EL (cell line): Measurements from ENCODE around the gene CYP4F2.
A peak's percentile ranks its signal among the peaks of the same experiment; 100 is the strongest.
"Not testable (repeated sequence)": the region's sequence is repeated elsewhere in the genome, so short reads cannot be mapped to it uniquely, and the experiment has no call there.

Experiments
- DNase-seq: peaks from one replicate; pipeline ENCODE4 v3.0.0-alpha.2; 2016

CYP4F2 gene

GRCh38 chr19:15897026-15897737, 692 bp downstream of the CYP4F2 start:
- DNase-seq, result no peak

DNA sequence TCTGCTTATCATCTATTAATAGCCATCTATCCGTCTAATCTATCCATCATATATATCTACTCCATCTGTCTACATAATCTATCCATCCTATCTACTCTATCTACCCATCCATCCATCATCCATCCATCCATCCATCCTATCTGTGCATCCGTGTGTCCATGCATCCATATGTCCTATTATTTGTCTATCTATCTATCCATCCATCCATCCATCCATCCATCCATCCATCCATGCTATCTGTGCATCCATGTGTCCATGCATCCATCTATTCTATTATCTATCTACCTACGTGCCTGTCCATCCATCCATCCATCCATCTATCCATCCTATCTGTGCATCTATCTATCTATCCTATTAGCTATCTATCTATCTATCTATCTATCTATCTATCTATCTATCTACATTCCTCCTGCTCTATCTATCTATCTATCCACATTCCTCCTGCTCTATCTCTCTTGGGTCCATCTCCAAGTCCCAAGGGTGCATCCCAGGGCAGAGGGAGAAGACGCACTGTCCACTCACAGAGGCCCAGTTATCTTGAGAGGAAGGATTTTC, 1.9 kb downstream of the CYP4F2 start:
- no peak for DNase-seq

- no peak for DNase-seq
Observed at GRCh38 chr19:15894359-15894758, 3.5 kb downstream of the CYP4F2 start.

- no peak for DNase-seq
Observed at GRCh38 chr19:15893477-15893876, 4.4 kb downstream of the CYP4F2 start.

DNA sequence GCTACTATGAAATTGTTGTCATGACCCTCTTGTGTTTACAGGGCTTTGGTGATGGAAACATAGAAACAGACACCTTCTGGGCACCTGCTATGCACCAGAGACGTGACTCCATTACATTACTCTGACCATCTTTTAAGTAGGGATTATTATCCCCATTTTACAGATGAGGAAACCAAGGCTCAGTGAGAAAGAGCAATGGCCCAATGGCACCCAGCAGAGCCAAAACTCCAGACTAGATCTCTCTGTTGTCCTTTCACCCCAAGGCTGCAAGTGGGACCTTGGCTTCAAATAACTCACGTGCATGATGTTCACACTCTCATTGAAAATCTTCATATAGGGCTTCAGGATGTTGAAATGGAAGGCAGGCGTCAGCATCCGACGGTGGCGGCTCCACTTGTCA, 5.9 kb downstream of the CYP4F2 start:
- DNase-seq, result no peak

DNA sequence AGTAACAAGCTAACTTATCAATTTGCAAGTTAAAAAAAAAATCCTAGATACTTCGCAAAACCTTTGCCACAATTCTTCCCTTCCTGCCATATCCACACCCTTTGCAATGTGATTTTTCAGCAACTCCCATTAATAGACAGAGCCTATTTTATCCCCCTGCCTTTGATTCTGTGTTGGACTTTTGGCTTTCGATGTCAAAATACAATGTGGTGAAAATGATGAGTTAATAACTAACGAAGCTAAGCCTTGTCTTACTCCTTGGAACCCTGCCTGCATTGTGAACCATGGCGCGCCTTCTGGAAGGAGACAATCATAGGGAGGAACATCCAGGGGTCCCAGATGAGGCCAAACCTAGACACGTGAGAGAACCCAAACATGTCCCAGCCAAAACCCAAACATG, 6.4 kb downstream of the CYP4F2 start:
- DNase-seq, result no peak

DNA sequence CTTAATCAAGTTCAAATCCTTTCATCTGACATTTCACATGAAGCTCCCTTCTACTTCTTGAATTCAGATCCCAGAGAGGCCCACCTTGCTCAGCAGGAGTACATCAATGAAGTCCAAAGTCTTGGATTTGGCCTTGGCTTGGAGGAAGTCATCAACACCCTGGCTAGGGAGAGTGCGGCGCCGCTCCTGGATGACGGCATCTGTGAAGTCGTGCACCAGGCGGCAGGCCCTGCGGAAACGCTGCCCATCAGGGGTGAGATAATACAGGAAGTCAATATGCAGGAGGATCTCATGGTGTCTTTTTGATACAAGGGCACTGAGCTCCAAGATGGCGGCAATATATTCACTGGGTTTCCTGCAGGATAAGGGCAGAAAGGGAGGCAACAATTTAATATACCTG, 8.5 kb downstream of the CYP4F2 start:
- not testable (repeated sequence) for DNase-seq

DNA sequence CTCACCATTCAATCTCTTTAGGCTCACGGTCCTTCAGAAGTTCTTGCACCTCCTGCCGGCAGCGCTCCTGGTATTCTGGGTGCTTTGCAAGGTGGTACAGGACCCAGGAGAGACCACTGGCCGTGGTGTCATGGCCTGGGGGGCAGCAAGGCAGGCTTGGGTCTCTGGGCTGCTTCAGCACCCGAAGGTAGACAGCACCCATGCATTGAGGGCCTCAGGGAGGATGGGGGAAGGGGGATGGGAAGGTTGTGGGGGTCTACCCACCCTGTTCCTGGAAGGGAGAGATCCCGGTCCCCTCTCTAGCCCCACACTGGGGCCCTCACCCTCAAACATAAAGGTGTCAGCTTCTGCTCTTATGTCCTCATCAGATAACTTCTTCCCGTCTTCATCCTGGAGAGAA, 12.0 kb downstream of the CYP4F2 start:
- DNase-seq, result no peak

- DNase-seq, result no peak
Observed at GRCh38 chr19:15885167-15885566, 12.7 kb downstream of the CYP4F2 start.

DNA sequence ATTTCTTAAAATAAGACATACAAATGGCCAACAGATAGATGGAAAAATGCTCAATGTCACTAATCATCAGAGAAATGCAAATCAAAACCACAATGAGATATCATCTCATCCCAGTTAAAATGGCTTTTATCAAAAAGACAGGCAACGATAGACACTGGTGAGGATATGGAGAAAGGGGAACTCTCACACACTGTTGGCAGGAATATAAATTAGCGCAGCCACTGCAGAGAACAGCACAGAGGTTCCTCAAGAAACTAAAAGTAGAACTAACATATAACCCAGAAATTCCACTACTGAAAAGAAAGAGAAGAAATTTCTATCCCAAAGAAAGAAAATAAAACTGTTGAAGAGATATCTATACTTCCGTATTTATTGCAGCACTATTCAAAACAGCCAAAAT, 14.5 kb downstream of the CYP4F2 start:
- not testable (repeated sequence) for DNase-seq

GRCh38 chr19:15874821-15875474, 22.9 kb downstream of the CYP4F2 start:
- DNase-seq, result no peak

DNA sequence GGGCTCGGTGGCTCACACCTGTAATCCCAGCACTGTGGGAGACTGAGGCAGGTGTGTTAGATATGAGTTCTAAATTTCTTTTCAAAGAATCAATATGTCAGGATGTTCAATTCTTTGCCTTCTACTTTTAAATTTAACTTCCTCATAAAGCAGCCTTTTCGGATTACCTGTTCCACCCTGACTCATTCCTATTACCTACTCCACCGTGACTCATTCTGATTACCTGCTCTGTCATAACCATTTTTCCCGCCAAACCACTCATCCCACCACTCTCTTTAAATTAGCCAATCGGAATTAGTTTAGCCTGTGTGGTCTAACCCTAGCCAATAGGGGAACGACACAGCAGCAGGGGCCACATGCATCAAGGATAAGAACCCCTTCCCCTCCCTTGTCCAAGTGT, 24.1 kb downstream of the CYP4F2 start:
- DNase-seq, result not testable (repeated sequence)

DNA sequence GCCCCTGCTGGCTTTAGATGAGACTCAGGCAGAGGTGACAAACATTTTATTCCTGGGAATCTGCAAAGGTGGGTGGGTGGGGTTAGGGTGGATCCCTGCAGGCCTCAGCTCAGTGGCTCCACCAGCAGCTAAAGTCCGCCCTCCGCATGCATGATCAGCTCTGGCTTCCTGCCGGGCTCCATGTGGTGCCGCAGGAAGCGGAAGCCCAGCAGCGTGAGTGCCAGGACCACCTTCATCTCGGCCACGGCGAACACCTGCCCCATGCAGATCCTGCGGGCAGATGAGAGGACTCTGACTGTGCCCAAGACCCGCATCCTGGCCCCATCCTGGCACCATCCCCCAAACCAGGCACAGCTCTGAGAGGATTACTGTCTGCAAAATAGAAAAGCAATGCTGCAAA, 26.3 kb downstream of the CYP4F2 start:
- no peak for DNase-seq

DNA sequence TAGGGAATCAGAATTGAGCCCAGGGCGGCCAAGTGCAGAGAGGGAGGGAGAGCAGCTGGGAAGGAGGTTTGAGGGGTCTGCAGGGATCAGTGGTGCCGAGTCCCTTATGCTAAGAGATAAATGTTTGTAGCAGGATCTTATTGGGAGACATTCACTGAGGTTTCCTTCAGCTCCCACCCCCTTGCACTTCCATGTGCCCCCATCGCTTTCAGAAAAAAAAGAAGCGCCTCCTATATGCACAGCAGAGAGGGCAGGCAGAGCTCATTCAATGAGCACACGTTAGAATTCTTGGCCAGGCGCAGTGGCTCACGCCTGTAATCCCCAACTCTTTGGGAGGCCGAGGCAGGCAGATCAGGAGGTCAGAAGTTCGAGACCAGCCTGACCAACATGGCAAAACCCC, 28.0 kb downstream of the CYP4F2 start:
- no peak for DNase-seq

DNA sequence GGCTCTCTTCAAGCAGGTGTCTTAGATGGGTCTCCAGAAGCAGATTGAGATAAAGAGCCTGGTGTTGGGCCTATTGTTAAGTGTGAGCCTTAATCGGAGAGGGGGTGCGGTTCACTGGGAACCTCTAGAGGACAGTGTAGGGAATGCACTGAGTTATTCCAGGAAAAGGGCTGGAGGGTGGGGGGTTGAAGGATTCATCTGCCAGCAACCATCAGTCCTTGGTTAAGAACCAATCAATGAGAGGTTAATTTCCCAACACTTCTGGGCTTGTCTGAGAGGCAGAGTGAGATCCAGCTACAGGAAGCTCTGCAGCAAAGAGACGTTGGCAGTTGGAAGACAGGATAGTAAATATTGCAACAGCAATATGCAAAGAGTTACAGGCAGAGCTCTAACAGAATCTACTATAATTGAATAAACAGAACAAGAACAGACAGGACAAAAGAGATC, 28.7 kb downstream of the CYP4F2 start:
- peak; percentile 26 for DNase-seq

GRCh38 chr19:15866636-15867035, 31.2 kb downstream of the CYP4F2 start:
- no peak for DNase-seq

- DNase-seq, result no peak
Observed at GRCh38 chr19:15864824-15865223, 33.0 kb downstream of the CYP4F2 start.

- DNase-seq, result no peak
Observed at GRCh38 chr19:15863272-15863671, 34.6 kb downstream of the CYP4F2 start.

GRCh38 chr19:15862444-15862843, 35.4 kb downstream of the CYP4F2 start:
- DNase-seq, result no peak

- DNase-seq, result no peak
Observed at GRCh38 chr19:15860522-15860921, 37.4 kb downstream of the CYP4F2 start.

DNA sequence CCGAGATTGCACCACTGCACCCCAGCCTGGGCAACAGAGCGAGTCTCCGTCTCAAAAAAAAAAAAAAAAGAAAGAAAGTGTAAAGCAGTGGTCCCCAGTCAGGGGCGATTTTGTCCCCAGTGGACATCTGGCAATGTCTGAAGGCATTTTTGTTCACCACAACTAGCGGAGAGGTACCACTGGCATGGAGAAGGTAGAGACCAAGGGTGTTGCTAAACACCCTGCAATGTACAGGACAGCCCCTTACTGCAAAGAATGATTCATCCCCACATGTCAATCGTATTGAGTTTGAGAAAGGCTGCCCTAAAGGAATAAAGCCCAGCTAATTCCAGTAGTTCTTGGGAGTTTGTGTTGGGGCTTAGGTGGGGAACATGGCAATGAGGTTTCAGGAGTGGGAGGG, 38.7 kb downstream of the CYP4F2 start:
- no peak for DNase-seq

DNA sequence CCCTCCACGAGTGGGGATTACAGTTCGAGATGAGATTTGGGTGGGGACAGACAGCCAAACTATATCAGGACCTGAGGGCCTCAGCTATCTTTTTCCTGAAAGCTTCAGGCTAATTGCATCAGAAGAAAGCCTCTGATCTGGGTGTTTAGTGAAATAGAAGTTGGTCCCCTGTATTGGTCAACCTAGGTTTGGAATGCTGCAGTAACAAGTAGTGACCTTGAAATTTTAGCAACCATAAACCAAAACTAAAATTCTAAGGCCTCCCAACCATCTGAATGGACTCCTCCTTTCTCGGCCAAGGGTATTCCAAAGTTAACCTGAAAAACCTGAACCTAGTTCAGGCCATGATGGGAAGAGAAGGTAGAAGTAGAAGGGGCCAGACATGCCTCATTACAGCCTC, 47.5 kb downstream of the CYP4F2 start:
- no peak for DNase-seq

GRCh38 chr19:15846923-15847322, 51.0 kb downstream of the CYP4F2 start:
- DNase-seq, result no peak

DNA sequence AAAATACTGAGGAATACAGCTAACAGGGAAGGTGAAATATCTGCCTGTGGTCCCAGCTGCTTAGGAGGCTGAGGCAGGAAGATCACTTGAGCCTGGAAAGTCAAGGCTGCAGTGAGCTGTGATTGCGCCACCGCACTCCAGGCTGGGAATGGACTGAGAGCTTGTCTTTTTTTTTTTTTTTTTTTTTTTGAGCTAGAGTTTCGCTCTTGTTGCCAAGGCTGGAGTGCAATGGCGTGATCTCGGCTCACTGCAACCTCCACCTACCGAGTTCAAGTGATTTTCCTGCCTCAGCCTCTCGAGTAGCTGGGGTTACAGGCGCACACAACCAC, 54.0 kb downstream of the CYP4F2 start:
- not testable (repeated sequence) for DNase-seq
